IPS-18a (cell line): ENCODE measurements around the gene CCDC116.

Experiments
- H3K27ac ChIP-seq: one replicate; pipeline ENCODE4 v1.5.1; 2013; ENCODE audit warnings: low read length
- H3K27me3 ChIP-seq: one replicate; pipeline ENCODE4 v1.6.1; 2013; ENCODE audit warnings: mild to moderate bottlenecking, low read length; ENCODE audit not compliant: control insufficient read depth, insufficient read depth
- H3K36me3 ChIP-seq: one replicate; pipeline ENCODE4 v1.6.1; 2013; ENCODE audit warnings: low read depth, low read length; ENCODE audit not compliant: control insufficient read depth
- H3K4me1 ChIP-seq: one replicate; pipeline ENCODE4 v1.6.1; 2013; ENCODE audit warnings: low read depth, low read length; ENCODE audit not compliant: control insufficient read depth
- H3K4me3 ChIP-seq: one replicate; pipeline ENCODE4 v1.5.1; 2013; ENCODE audit warnings: low read length
- H3K9ac ChIP-seq: one replicate; pipeline ENCODE4 v1.6.1; 2013; ENCODE audit warnings: mild to moderate bottlenecking, low read length, moderate library complexity
- H3K9me3 ChIP-seq: one replicate; pipeline ENCODE4 v1.6.1; 2013; ENCODE audit warnings: low read depth, low read length; ENCODE audit not compliant: control insufficient read depth

The CCDC116 gene

DNA sequence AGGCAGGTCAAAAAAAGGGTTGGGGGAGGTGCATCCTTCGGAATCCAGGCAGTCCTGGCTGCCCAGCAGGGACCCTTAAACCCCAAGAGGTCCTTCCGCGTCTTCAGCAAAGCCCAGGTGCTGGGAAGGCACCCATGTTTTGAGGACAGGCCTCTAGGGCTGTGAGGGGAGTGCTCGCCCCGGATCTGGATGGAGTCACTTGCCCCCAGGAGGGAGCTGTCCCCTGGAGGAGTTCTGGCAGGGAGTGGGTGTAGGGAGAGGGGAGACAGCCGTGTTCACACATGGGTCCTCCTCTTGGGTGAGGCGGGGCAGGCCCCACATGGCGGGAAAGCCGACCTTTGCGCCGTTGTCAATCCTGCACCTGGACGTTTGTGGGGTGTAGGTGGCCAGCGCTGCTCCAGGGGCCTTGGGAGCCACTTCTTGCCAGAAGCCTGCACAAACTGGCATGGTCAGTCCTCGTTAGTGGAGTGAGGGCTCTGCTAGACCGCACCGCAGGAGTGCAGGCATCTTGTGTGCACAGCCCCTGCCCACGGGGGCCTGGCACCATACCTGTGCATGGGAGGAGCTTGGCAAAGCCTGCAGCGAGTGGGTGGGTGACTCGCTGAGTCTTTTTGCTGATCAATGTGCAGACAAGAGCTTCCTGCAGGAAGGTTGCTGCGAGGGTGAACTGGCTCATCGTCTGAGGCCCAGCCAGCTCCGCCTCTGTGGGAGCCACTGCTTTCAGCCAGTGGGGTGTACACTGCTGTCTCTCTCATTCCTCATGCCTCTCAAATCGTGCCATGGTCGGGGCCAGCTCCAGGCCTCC lies 49.2 kb downstream of the CCDC116 start:
- Histone ChIP-seq H3K27me3 (no peaks in the 10 kb centered on the region), H3K36me3 (no peaks in the 10 kb centered on the region), H3K27ac (no peak overlapping the region), H3K4me3 (no peak overlapping the region), H3K9ac (no peak overlapping the region), H3K9me3 (no peaks in the 10 kb centered on the region), H3K4me1 (no peaks in the 10 kb centered on the region)

DNA sequence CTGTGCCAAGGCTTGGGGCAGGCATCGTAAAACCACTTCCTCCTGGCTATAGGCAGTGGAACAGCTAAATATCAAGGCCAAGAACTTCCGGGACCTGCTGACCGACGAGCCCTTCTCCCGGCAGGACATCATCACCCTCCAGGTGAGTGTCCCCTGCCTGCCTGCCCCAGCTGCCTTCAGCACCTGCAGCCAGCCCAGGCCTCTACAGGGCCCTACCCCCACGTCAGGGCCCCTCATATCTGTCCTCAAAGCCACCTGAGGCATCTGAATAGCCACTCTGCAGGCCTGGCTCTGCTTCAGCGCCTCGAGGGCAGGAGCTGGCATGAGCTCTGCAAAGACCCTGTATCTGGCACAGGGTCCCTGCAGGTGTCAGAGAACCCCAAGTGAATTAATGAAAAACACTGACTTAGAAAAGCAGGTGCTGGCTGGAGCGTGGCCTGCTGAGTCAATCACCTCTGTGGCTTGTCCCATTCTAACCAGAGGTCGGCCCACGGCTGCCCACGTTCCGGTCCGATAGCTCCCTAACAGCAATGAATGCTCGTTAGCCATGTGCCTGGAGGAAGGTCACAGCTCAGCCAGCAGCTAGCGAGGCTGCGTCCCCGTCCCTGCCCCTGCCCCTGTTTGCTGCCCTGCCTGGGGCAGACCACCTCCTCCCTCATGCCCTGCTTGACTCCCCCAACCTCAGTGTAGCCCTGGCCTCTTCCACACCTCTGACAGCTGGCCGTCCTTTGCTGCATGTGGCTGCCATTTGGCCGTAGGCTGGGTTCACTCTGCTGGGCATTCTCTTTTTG lies 50.0 kb downstream of the CCDC116 start:
- Histone ChIP-seq H3K4me1 (no peaks in the 10 kb centered on the region), H3K4me3 (no peak overlapping the region), H3K27ac (no peak overlapping the region), H3K9me3 (no peaks in the 10 kb centered on the region), H3K27me3 (no peaks in the 10 kb centered on the region), H3K9ac (no peak overlapping the region), H3K36me3 (no peaks in the 10 kb centered on the region)

DNA sequence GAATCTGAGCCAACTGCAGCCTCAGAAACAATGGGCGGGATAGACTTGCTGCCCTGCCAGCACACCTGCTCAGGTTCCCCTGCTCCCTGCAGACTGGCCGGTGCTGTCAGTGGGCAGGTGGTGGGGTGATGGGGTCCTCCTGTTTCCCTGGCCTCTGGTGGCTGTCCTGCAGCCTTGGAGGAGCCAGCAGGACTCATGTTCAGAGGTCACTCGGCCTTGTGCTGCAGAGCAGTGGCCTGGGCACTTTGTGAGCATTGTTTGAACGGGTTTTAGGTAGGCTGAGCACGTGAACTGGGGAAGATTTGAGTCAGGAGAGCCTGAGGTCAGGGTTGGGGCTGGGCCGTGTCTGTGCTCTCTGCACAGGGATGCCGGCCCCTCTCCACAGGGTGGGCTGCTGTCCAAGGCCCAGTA lies 50.8 kb downstream of the CCDC116 start:
- Histone ChIP-seq H3K27me3 (no peaks in the 10 kb centered on the region), H3K9me3 (no peaks in the 10 kb centered on the region), H3K4me1 (no peaks in the 10 kb centered on the region), H3K36me3 (peaks cover 4% of the 10 kb centered on the region), H3K9ac (no peak overlapping the region), H3K27ac (no peak overlapping the region), H3K4me3 (no peak overlapping the region)

DNA sequence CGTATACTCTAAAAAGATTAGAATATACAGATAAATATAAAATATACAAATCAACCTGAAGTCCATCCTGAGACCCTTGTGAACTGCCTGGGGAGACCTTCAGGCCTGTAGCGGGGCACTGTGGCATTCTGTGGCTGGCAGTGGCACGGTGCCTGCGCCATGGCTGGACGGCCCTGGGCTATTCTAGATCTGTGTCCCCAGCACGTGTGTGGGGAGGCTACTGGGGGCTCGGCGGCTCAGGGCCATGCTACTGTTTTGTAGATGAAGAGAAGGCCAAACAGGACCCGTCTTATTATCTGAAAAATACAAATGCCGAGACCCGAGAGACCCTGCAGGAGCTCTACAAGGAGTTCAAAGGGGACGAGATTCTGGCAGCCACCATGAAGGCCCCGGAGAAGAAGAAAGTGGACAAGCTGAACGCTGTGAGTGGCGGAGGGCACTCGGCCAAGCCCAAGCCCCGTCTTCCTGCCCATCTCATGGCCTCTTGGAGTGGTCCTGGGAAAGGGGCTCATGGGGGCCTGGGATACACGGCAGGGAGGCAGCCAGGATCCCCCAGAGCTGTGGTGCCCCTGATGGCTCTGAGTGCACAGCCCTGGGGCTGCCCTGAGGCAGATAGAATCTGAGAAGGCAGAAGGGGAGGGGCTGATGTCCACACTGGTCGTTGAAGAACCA lies 52.1 kb downstream of the CCDC116 start:
- H3K4me1 ChIP-seq: no peaks in the 10 kb centered on the region
- H3K27ac ChIP-seq: no peak overlapping the region
- H3K9ac ChIP-seq: no peak overlapping the region
- peaks cover 4% of the 10 kb centered on the region for H3K36me3 ChIP-seq
- H3K4me3 ChIP-seq: no peak overlapping the region
- H3K9me3 ChIP-seq: no peaks in the 10 kb centered on the region
- no peaks in the 10 kb centered on the region for H3K27me3 ChIP-seq

DNA sequence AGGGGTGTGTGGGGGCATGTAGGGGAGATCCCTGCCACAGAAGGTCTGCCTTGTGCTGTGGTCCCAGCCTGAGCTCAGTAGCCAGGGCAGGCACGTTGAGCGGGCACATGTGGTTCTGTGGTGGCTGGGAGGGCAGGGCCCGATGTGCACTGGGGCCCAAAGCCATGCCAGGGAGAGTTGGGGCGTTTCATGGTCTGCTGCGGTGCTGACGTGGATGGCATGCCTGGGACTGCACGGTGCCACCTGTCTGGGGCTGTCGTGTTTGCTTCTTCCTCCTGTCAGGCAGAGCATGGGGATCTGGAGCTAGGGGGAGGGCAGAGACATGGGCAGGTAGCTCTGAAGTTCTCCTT lies 52.6 kb downstream of the CCDC116 start:
- Histone ChIP-seq H3K9me3 (no peaks in the 10 kb centered on the region), H3K4me1 (no peaks in the 10 kb centered on the region), H3K27ac (no peak overlapping the region), H3K9ac (no peak overlapping the region), H3K4me3 (no peak overlapping the region), H3K36me3 (peaks cover 4% of the 10 kb centered on the region), H3K27me3 (no peaks in the 10 kb centered on the region)

DNA sequence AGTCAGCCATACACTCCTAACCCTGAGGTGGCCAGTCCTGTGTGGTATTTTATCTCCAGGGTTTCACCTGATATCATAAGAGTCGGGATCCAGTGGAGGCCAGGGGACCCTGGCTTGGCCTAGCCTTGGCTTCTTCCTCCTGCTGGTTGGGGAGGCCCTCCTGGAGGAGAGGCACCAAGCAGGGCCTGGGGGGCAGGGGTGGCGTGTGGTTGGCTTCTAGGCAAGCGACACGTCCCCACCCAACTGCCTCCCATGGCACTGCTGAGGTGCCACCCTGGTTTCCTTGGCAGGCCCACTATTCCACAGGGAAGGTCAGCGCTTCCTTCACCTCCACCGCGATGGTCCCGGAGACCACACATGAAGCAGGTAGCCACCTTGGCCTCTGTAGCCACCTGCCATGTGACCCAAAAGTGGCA lies 53.6 kb downstream of the CCDC116 start:
- no peaks in the 10 kb centered on the region for H3K27me3 ChIP-seq
- H3K4me3 ChIP-seq: no peak overlapping the region
- H3K27ac ChIP-seq: no peak overlapping the region
- H3K4me1 ChIP-seq: no peaks in the 10 kb centered on the region
- no peak overlapping the region for H3K9ac ChIP-seq
- H3K36me3 ChIP-seq: peaks cover 4% of the 10 kb centered on the region
- H3K9me3 ChIP-seq: no peaks in the 10 kb centered on the region
